ENCODE measurements around the gene CEMIP2. TPM values are rescaled to one million over a fixed set of nuclear protein-coding genes. Genes with fewer than 3 reads are reported as not detected.
A peak's percentile ranks its signal among the peaks of the same experiment; 100 is the strongest.

CEMIP2 gene
- total RNA-seq, 1 experiment from 2014 or later: 14.6 TPM

DNA sequence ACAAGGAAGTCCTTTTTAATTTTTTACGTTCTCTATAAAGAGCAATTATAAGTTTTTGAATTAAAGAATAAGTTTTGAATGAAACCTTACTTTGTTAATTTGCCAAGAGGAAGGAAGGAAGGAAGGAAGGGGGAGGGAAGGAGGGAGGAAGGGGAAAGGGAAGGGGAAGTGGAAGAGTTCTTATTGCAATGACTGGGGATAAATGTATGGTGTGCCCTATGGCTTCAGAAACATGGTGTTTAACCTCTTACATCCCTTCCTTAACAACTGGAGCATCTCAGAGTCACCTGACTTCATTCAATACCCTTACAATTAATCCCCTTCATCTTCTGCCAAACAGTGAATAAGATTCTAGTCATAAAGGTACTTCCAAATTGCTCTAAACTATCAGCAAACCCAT is 16.0 kb downstream of the CEMIP2 start:
- DNase-seq (ENCODE audit: low read depth): no peak

DNA sequence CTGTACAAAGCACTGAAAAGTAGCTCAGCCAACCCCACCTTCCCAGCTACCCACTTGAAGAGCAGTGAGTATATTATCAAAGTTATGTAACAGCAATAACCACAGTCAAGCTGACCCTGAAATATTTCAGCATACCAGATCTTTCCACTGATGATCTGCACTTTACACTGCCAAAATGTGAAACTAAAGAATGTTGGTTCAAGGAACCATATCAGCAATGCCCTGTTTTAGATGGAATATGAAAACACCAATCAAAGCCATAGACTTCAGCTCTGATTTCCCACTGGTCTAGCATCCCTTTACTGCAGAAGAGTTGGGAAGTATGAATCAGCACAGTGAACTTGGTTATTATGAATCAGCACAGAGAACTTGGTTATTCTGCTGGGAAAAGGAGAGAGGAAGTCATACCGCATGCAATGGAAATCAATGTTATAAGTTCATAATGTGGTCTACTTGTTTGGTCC is 20.0 kb downstream of the CEMIP2 start:
- peak; percentile 78 for DNase-seq (ENCODE audit: low read depth)

DNA sequence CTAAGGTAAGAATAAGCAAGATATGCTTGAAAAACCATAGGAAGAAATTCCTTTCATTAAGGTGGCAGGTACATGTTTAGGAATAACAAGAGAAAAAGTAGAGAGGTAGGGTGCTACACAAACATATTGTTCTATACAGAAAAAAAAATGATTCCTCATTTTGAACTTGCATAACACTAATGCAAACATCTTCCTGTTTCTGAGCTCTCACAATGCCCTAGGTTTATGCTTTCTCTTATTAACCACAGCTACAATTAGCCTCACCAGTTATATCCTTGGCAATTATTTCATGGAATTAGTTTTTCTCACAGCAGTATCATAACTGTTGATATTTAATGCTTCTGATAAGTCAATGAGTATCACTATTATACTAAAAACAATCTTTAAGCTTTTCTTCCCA is 20.7 kb downstream of the CEMIP2 start:
- no peak for DNase-seq (ENCODE audit: low read depth)

DNA sequence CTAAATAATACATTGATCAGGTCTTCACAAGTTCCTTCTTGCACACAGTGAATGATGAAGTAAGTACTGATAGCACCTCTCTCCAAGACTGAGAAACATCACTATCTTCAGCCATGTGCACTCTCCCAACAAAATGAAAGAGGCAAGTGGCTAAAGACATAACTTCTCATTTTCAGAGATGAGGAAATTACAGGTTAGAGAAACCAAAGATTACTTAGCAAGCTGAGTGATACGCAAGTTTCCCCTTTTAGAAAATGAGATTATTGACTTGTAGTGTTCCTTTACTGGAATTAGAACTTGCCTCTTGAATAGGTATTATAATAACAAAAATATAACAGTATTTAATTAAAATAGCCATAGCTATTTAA is 21.6 kb downstream of the CEMIP2 start:
- no peak for DNase-seq (ENCODE audit: low read depth)

DNA sequence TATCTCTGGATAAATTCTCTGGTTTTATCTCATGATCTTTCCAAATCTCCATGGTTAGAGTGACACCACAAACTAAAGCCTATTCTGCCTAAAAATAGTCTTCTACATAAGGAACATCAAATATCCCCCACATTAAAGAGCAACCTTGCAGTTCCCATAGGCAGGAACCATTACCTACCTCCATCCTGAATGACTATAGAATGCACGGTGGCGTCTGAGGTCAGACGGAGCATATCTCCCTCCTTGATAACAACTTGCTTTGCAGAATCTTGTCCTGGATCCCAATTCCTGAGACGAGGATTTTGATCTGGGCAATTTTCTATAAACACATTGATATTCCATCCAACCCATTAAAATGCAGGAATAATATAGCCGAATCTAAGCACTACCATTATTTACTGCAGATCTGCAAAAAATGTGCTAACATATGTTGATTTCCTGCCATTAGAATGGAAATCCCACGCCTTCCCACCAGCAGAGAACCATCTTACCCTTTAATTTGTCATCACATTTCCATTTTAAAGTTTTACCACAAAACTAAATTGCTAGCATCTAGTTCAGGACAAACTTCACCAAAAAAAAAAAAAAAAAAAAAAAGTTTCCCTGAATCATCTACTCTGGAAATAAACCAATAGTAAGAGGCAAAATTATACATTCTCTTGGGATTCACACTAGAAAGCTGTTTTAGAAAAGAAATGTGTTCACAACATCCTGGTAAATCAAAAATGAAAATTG is 22.1 kb downstream of the CEMIP2 start:
- DNase-seq (ENCODE audit: low read depth): no peak

DNA sequence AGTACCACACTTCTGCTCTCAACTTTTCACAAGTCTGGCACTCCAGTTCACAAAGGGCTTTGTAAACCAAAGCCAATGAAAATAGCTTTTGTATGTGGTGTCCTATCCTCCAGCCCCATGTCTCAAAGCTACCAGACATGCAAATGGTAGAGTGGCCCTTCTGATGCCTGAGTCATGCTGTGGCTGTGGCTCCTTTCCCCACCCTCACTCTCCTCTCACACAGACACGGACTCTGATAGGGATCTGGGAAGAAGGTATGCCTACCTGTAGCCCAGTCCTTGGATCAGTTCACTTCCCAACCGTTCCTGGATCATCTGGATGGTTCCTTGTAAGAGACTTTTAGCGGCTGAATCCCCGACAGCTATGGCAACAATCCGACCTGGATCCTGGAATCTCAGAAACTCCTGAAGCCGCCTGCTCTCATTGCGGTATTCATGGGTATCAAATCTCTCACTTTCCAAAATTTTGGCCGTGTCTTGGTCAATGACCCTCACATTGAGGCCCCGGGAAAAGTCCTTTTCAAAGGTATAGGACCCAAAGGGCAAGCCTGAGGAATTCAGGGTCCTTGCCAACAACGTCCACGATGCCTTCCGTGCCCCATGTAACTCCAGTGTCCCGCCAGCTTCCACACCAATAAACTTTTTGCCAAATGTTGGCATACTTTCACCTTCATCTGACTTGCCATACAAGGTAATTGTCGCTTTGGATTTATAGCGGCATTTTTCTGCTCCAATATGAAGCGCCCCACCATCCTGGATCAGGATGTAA is 23.4 kb downstream of the CEMIP2 start:
- no peak for DNase-seq (ENCODE audit: low read depth)

DNA sequence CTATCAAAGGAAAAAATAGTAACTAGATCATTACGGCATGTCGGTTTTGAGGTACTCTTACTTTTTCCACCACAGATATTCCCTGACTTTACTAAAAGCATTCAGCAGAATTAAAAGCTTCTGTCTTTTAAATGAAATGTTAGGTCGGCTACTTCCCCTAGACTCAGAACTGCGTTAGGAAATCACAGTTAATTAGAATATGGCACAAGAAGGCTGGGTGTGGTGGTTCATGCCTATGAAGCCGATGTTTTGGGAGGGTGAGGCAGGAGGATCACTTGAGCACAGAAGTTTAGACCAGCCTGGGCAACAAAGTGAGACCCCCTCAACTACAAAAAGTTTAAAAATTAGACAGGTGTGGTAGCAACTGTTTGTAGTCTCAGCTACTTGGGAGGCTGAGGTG is 24.4 kb downstream of the CEMIP2 start:
- no peak for DNase-seq (ENCODE audit: low read depth)

DNA sequence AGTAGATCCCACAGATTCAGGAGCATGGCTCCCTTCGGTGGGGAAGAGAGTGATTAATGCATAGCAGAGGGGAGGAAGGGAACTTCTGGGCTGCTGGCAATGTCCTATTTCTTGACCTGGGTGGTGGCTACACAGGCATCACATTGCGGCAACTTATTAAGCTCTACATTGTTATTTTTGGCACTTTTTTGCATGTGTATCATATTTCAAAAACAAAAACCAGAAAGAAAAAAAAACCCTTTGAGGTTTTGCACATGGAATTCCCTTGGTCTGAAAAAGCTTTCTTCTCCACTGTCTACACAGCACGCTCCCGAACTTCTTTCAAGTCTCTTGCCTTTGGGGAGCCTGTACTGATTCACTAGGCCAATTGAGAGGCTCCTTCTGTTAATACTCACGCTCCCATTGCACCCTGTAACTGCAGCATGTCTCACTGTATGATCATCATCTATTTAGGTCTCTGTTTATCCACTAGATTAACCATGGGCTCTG is 25.1 kb downstream of the CEMIP2 start:
- DNase-seq (ENCODE audit: low read depth): no peak

DNA sequence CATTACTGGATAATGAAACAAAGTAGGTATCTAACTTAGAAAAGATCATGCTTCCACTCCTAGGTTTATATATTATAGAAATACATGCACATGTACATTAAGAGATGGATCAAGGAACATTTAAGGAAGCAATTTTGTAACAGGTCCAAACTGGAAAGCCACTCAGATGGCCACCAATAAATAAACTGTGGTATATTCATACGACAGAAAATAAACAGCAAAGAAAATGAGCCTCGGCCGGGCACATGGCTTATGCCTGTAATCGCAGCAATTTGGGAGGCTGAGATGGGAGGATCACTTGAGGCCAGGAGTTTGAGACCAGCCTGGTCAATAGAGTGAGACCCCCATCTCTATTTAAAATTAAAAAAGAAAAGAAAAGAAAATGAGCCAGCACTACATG is 25.6 kb downstream of the CEMIP2 start:
- no peak for DNase-seq (ENCODE audit: low read depth)

DNA sequence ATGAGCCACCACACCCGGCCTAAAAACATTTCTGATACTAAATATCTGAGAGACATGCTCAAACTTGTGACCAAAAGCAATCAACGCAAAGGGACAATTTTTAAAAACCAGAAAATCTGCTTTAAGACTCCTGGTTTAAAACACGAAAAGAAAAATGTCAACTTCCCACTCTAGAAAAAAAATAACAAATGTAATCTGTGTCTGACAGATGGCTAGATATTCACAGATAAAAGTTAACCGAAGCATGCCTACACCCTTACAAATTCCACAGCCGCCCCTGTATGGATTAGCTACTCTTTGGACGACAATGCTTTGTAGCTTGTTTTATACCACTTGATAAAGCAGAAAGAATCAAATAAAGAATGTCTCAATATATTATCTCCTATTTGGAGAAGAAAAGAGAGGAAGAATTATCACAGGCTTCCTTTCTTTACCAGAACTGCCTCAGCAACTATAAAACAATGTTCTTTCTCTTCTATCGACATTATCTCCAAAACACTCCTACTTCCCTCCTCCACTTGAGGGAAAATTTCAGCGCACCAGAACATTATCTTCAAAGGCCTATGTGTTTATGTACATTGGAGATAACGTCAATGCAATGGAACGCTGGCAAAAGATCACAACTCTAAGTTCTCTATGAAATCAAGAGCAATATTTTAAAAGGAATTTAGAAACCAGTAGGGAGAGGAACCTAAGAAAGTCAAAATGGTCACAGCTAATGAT is 26.2 kb downstream of the CEMIP2 start:
- DNase-seq (ENCODE audit: low read depth): no peak

DNA sequence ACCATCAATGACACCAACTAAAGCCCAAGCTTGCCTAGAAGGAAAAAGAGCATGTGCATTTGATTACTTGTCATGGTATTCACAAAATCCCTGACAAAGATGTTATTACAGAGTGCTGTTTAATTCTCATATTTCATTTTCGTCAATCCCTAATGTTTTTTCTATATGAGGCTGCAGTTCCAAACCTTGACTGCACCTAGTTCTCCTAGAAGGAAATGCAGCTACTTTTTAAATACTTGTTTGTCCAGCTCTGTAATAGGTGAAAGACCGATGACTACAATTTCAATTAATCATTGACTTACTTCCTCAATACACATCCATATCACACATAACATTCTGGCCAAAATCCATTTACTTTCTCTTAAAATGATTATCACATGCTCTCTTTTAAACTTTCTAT is 28.1 kb downstream of the CEMIP2 start:
- no peak for DNase-seq (ENCODE audit: low read depth)

DNA sequence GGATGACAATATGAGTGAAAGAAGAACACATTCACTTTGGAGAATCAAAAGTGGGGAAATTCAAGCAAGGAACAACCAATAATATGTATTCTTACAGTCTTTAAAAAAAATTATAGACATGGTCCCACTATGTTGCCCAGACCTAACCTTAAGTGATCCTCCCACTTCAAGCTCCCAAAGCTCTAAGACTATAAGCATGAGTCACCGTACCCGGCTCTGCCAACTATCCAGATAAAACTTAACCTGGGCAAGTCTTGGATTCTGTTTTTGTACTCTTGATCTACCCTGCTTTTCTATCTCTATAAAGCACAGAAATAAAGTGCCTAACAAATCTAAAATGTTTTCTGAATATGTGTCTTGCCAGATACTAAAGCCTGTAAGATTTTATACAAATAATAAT is 30.9 kb downstream of the CEMIP2 start:
- peak; percentile 48 for DNase-seq (ENCODE audit: low read depth)

DNA sequence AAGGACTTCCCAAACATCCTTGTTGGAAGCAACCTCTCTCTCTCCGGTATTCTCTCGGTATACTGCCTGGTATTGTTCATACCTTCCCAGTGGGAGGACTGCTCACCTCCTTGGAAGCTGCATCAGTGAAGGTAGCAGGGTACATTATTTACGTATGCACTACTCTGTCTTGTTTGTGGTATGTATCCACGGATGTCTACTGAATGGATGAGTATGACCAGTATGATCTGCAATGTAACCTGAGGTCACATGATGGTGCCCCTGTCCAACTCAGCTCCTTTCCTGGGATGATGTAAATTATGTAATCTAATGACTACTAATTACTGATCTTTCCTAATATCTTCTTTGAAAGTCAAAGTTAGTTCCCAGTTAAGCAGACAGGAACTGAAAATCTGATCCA is 32.1 kb downstream of the CEMIP2 start:
- DNase-seq (ENCODE audit: low read depth): no peak

DNA sequence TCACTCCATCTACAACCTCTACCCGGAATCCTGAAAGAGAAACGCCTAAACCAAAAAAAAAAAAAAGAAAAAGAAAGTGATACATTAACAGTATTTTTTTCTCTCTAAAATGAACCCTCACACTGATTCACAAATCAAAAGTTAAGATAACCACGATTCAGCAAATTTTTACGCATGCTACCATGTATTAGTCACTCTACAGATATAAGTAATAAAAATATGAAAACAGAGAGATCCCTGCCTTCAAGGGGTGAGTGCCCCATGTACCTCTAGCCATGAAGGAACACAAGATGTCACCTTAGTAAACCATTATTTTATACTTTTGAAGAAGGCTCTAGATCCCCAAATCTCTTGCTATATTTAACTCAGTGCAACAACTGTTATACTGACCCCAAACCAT is 33.4 kb downstream of the CEMIP2 start:
- DNase-seq (ENCODE audit: low read depth): no peak

DNA sequence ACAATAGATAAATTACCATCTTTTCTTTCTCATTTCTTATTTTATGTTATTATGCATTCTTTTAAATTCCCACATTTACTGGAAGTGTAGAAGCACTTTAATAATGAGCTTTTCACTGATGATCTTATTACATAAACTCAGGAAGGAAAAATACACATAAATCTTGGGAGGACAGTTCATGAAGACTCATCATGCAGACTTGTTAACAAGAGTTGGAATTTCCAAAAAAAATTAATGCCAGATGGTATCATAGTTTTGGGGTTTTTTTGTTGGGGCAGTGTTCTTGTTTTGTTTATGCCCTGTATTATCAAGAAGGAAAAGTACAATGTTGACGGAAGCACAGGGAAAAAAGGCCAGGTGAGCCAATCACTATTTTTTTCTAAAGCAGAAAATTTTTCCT is 35.1 kb downstream of the CEMIP2 start:
- no peak for DNase-seq (ENCODE audit: low read depth)

DNA sequence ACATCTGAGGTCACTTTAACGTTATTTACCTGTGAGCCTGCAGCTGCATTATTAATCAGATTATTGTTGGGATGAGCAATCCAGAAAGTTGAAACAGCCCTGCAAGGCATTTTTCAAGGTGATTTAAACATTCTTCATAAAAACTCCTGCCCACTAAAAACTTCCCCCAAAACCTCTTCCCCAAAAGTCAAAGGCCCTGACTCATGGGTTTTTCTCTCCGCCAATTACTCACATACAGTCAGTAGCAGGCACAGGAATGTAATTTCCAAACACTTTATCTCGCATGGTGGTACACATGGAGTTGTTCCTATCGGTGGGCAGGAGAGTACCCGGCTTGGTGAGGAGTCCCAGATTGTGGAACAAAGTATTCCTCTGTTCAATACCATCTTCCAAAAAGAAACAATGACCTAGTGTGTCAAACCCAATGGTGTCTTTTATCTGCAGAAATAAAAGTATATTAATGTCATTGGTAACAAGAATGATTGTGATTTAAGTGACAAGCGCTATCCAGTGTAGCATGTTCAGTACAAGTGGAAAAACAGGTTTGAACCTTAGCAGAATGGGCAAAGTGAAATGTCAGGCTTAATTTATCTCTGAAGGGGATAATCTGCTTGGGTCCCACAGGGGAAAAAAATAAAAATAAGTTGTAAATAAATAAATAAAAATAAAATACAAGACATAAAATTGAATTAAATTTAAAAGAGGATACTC is 38.3 kb downstream of the CEMIP2 start:
- no peak for DNase-seq (ENCODE audit: low read depth)

DNA sequence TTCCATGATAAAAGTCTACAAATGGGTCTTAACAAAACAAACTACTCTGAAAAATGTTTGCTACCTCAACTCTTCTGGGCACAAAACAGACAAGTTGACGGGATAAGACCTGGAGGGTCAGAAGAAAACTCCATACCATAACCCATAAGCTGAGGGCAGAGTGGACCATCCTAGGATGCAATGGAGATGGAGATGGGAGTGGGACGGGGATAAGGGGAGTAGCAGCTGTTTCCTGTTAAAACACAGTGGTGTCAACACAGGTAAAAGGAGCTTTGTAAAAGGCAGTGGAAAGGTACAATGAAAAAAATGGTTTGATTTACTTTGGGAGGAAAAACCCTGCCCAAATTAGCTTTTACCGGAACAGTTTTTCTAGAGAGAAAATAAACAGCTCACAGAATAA is 41.6 kb downstream of the CEMIP2 start:
- no peak for DNase-seq (ENCODE audit: low read depth)

DNA sequence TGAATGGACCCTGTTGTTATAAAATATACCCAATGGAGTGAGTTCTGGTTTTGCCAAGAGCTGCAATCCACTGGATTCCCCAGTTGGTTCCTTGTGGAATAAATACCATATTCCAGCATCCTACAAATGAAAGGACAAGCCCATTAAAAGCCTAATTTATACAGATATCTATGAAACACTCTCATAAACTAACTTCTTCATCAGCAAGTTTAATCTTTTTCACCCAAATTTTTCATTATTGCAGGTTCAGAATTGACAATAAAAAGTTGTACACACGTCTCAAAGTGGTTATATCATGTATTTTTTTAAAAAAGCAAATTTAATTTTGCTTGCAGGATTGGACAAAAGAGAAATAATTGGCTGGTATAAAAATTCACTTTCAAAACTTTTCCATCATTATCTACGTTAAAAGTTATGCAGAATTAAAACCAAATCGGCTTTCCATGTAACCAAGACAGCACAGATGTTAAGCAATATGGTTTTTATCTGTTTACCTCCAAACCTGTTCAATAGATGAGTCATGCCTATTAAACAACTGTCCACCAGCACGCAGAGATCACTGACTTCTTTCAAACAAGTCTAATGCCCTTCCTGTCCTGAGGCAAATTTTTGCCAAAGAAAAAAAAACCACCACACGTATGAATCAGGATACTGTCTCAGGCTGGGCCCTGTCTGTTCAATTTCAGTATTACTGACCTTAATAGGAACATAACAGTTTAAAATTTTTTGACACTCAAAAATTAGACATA is 42.5 kb downstream of the CEMIP2 start:
- DNase-seq (ENCODE audit: low read depth): peak; percentile 88

DNA sequence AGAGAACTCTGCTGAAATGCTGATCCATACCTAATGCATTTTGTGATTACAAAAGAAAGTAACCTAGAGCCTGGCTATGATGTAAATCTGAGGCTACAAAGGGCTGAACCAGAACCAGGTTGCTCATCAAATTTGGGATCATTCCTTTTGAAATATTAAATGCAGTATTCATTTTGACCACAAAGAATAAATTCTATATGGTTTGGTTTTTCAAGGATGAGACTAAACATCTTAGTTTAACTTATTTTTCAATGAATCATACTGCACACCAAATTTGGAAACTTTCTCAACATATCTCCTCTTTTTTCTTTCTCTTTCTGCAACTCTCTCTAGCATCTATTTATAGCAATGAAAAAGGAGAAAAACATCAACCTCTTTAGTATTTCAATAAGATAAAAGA is 46.5 kb downstream of the CEMIP2 start:
- no peak for DNase-seq (ENCODE audit: low read depth)

DNA sequence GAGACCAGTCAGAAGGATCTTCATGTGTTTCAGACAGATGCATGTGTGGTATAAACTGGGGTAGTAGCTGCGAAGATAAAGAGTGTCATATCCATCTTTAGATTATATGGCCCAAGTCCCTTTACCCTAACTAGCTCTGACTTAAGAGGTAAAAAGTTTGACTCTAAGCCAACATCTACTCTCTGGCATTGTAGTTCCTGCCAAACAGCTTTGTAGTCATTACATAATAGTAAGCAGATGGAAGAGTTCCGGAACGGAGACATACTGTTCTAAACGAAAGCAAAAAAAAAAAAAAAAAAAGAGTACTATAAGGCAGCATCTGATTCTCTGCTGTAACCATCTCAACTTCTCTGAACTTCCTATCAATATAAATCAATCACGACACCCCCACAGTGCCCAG is 48.8 kb downstream of the CEMIP2 start:
- DNase-seq (ENCODE audit: low read depth): no peak

DNA sequence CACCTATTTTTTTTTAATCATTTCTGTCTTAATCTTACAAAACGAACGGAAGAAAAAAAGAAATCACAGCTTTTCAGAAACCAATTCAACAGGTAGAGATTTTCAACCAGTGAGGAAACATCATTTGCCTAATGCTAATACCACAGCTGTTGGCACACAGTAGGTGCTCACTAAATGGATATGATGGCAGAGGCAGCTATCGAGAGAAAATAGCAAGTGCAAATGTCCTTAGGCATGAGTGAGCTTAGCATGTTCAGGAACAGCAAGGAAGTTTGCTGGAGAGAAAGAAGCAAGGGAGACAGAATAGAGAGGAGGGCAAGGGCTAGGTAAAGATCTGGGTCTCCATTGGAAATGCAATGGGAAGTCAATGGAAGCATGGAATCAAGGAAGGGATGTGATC is 49.2 kb downstream of the CEMIP2 start:
- DNase-seq (ENCODE audit: low read depth): no peak
